ENCODE results near the gene CCL5. TPM values are rescaled to one million over a fixed set of nuclear protein-coding genes. Genes with fewer than 3 reads are reported as not detected.

CCL5 gene
- total and polyA plus RNA-seq, 4 donors: 3.2 to 15.3 (median 10.7) TPM

DNA sequence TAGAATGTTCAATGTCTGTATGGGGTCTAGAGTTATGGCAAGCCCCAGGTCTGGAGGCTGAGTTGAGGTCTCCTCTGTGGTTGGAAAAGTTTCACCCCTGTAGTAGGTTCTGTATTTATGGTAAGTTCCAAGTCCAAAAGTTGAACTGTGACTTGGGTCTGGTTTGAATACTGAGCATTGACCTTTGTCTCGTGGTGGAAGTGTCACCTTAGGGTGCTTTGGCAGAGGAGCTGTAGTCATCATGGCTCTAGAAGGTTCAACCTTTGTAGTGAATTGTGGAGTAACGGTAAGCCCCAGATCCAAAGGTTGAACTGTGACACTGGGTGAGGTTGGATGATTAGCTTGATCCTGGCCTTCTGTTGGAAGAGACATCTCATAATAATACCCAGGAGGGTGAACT is 32.8 kb upstream of the CCL5 start:
- H3K4me3 ChIP-seq: no peak overlapping the region
- DNase-seq (no peak), ATAC-seq (ENCODE audit: insufficient read depth, low FRiP score) (no peak)
- peaks cover 0 to 2% (median 0%) of the 10 kb centered on the region in 4 donors for H3K9me3 ChIP-seq (ENCODE audit: control insufficient read depth in 4 of 4, insufficient read depth in 3 of 4, low read length in 3 of 4)
- no peak overlapping the region for H3K9ac ChIP-seq (ENCODE audit: insufficient read depth in 1 of 2, low read length in 2 of 2)
- no peaks in the 10 kb centered on the region for H3K4me1 ChIP-seq (ENCODE audit: control insufficient read depth in 5 of 5, insufficient read depth in 5 of 5, low read length in 5 of 5)
- 86 to 88% methylated on average over 2 of the region's 2 CpGs for WGBS, 2 donors
- TF ChIP-seq, protein P1, sequence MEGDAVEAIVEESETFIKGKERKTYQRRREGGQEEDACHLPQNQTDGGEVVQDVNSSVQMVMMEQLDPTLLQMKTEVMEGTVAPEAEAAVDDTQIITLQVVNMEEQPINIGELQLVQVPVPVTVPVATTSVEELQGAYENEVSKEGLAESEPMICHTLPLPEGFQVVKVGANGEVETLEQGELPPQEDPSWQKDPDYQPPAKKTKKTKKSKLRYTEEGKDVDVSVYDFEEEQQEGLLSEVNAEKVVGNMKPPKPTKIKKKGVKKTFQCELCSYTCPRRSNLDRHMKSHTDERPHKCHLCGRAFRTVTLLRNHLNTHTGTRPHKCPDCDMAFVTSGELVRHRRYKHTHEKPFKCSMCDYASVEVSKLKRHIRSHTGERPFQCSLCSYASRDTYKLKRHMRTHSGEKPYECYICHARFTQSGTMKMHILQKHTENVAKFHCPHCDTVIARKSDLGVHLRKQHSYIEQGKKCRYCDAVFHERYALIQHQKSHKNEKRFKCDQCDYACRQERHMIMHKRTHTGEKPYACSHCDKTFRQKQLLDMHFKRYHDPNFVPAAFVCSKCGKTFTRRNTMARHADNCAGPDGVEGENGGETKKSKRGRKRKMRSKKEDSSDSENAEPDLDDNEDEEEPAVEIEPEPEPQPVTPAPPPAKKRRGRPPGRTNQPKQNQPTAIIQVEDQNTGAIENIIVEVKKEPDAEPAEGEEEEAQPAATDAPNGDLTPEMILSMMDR (IDR thresholded peaks at IDR 0.05; ENCODE audit: control extremely low read depth, extremely low read depth): no peak
- H3K27ac ChIP-seq (ENCODE audit: low read depth in 1 of 2, low read length in 1 of 2): no peak overlapping the region
- H3K36me3 ChIP-seq (ENCODE audit: control insufficient read depth in 4 of 4, insufficient read depth in 4 of 4, low read length in 4 of 4): no peaks in the 10 kb centered on the region
- H3K27me3 ChIP-seq (ENCODE audit: control insufficient read depth in 3 of 3, insufficient read depth in 3 of 3, low read length in 2 of 3): no peaks in the 10 kb centered on the region

DNA sequence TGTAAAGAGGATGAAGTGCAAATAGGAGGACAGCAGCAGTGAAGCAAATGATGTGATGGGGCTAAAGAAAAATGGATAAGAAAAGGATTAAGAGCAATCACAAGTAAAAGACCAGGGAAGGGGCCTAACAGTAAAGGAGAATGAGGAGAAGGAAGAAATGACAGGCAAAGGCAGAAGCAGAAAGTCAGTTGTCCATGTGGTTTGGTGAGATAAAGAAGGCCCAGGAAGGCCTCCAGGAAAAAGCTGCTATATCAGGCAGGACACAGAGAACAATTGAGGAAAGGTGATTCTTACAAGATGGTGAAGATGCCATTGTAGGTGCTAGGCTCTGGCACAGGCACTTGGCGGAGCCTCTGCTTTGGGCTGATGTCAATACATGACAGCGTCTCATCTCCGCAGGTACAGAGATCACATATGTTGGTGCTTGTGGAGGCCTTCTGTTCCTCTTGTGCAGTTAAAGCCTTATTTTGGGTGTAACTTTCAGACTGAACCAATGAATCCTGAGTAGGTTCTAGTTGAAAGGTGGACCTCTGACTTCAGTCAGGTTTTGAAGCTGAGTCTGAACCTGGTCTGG is 32.3 kb upstream of the CCL5 start:
- 90 to 99% methylated on average over 3 of the region's 3 CpGs for WGBS, 2 donors
- ATAC-seq (ENCODE audit: insufficient read depth, low FRiP score): no peak

DNA sequence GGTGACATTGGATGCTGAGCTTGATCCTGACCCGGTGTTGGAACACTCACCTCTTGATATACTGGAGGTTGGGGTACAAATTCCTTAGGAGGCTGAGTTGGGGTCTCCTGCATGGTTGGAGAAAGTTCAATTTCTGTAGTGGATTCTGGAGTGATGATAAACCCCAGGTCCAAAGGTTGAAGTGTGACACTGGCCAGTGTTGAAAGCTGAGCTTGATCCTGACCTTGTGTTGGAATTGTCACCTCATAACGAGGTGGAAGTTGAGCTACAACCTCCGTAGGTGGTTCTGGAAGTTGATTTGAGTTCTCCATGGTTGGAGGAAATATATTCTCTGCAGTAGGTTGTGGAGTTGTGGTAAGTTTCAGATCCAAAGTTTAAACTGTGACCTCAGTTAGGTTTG is 29.2 kb upstream of the CCL5 start:
- H3K27me3 ChIP-seq (ENCODE audit: control insufficient read depth in 3 of 3, insufficient read depth in 3 of 3, low read length in 2 of 3): no peaks in the 10 kb centered on the region
- ATAC-seq (ENCODE audit: insufficient read depth, low FRiP score): no peak
- 85 to 93% methylated on average over 3 of the region's 3 CpGs for WGBS, 2 donors

More for the DNA sequence above, 32.3 kb upstream of the CCL5 start:
- H3K9ac ChIP-seq (ENCODE audit: insufficient read depth in 1 of 2, low read length in 2 of 2): no peak overlapping the region
- H3K9me3 ChIP-seq (ENCODE audit: control insufficient read depth in 4 of 4, insufficient read depth in 3 of 4, low read length in 3 of 4): peaks cover 0 to 2% (median 0%) of the 10 kb centered on the region in 4 donors
- TF ChIP-seq, protein P1 (IDR thresholded peaks at IDR 0.05; ENCODE audit: control extremely low read depth, extremely low read depth): no peak
- no peaks in the 10 kb centered on the region for H3K27me3 ChIP-seq (ENCODE audit: control insufficient read depth in 3 of 3, insufficient read depth in 3 of 3, low read length in 2 of 3)
- no peak for DNase-seq
- H3K36me3 ChIP-seq (ENCODE audit: control insufficient read depth in 4 of 4, insufficient read depth in 4 of 4, low read length in 4 of 4): no peaks in the 10 kb centered on the region
- H3K4me1 ChIP-seq (ENCODE audit: control insufficient read depth in 5 of 5, insufficient read depth in 5 of 5, low read length in 5 of 5): no peaks in the 10 kb centered on the region
- H3K4me3 ChIP-seq: no peak overlapping the region
- H3K27ac ChIP-seq (ENCODE audit: low read depth in 1 of 2, low read length in 1 of 2): no peak overlapping the region

More for the DNA sequence above, 29.2 kb upstream of the CCL5 start:
- no peak overlapping the region for H3K4me3 ChIP-seq
- no peak for DNase-seq
- no peak overlapping the region for H3K27ac ChIP-seq (ENCODE audit: low read depth in 1 of 2, low read length in 1 of 2)
- H3K9me3 ChIP-seq (ENCODE audit: control insufficient read depth in 4 of 4, insufficient read depth in 3 of 4, low read length in 3 of 4): peaks cover 0 to 2% (median 0%) of the 10 kb centered on the region in 4 donors
- H3K36me3 ChIP-seq (ENCODE audit: control insufficient read depth in 4 of 4, insufficient read depth in 4 of 4, low read length in 4 of 4): no peaks in the 10 kb centered on the region
- no peaks in the 10 kb centered on the region for H3K4me1 ChIP-seq (ENCODE audit: control insufficient read depth in 5 of 5, insufficient read depth in 5 of 5, low read length in 5 of 5)
- H3K9ac ChIP-seq (ENCODE audit: insufficient read depth in 1 of 2, low read length in 2 of 2): no peak overlapping the region
- TF ChIP-seq, protein P1 (IDR thresholded peaks at IDR 0.05; ENCODE audit: control extremely low read depth, extremely low read depth): no peak

Data from lung (tissue), 12 donors.